Measurements from ENCODE around the gene ATG4D.

DNA sequence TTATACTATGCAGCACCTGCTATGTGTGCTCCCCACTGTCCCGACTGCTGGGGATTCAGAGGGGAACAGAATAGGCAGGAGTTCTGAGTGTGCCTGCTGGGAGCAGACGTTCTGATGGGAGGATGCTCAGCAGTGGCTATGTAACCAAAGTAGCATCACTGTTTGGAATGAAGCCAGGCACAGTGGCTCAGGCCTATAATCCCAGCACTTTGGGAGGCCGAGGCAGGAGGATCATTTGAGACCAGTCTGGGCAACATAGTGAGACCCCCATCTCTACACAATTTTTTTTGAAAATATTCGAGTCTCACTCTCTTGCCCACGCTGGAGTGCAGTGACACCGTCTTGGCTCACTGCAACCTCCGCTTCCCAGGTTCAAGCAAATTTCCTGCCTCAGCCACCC, 6.0 kb downstream of the ATG4D start:
- TF ChIP-seq CTCF (IDR thresholded peaks at IDR 0.05), result no peak
- no peak for TF ChIP-seq EZH2phosphoT487 (IDR thresholded peaks at IDR 0.05; ENCODE audit: borderline replicate concordance, low read depth)
- TF ChIP-seq, protein P1, sequence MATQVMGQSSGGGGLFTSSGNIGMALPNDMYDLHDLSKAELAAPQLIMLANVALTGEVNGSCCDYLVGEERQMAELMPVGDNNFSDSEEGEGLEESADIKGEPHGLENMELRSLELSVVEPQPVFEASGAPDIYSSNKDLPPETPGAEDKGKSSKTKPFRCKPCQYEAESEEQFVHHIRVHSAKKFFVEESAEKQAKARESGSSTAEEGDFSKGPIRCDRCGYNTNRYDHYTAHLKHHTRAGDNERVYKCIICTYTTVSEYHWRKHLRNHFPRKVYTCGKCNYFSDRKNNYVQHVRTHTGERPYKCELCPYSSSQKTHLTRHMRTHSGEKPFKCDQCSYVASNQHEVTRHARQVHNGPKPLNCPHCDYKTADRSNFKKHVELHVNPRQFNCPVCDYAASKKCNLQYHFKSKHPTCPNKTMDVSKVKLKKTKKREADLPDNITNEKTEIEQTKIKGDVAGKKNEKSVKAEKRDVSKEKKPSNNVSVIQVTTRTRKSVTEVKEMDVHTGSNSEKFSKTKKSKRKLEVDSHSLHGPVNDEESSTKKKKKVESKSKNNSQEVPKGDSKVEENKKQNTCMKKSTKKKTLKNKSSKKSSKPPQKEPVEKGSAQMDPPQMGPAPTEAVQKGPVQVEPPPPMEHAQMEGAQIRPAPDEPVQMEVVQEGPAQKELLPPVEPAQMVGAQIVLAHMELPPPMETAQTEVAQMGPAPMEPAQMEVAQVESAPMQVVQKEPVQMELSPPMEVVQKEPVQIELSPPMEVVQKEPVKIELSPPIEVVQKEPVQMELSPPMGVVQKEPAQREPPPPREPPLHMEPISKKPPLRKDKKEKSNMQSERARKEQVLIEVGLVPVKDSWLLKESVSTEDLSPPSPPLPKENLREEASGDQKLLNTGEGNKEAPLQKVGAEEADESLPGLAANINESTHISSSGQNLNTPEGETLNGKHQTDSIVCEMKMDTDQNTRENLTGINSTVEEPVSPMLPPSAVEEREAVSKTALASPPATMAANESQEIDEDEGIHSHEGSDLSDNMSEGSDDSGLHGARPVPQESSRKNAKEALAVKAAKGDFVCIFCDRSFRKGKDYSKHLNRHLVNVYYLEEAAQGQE (IDR thresholded peaks at IDR 0.05; ENCODE audit: low read depth, low read length), result no peak
- TF ChIP-seq, protein P2, sequence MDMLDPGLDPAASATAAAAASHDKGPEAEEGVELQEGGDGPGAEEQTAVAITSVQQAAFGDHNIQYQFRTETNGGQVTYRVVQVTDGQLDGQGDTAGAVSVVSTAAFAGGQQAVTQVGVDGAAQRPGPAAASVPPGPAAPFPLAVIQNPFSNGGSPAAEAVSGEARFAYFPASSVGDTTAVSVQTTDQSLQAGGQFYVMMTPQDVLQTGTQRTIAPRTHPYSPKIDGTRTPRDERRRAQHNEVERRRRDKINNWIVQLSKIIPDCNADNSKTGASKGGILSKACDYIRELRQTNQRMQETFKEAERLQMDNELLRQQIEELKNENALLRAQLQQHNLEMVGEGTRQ (IDR thresholded peaks at IDR 0.05; ENCODE audit: borderline replicate concordance, low read depth, low read length), result no peak
- TF ChIP-seq SMC3 (IDR thresholded peaks at IDR 0.05; ENCODE audit: low read depth, low read length), result no peak
- no peak for TF ChIP-seq EP300 (IDR thresholded peaks at IDR 0.05; ENCODE audit: borderline replicate concordance in 1 of 2, low read depth in 1 of 2, low read length in 1 of 2)
- no peak for TF ChIP-seq GABPA (IDR thresholded peaks at IDR 0.05; ENCODE audit: low read depth)
- no peak for TF ChIP-seq RXRA (IDR thresholded peaks at IDR 0.05; ENCODE audit: borderline replicate concordance, low read depth)
- TF ChIP-seq JUND (IDR thresholded peaks at IDR 0.05), result no peak
- TF ChIP-seq NRF1 (IDR thresholded peaks at IDR 0.05; ENCODE audit: low read depth, low read length), result no peak
- TF ChIP-seq, protein P3, sequence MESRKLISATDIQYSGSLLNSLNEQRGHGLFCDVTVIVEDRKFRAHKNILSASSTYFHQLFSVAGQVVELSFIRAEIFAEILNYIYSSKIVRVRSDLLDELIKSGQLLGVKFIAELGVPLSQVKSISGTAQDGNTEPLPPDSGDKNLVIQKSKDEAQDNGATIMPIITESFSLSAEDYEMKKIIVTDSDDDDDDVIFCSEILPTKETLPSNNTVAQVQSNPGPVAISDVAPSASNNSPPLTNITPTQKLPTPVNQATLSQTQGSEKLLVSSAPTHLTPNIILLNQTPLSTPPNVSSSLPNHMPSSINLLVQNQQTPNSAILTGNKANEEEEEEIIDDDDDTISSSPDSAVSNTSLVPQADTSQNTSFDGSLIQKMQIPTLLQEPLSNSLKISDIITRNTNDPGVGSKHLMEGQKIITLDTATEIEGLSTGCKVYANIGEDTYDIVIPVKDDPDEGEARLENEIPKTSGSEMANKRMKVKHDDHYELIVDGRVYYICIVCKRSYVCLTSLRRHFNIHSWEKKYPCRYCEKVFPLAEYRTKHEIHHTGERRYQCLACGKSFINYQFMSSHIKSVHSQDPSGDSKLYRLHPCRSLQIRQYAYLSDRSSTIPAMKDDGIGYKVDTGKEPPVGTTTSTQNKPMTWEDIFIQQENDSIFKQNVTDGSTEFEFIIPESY (IDR thresholded peaks at IDR 0.05; ENCODE audit: borderline replicate concordance, low read depth), result no peak

All from SK-N-SH (cell line).